Measurements from ENCODE around the gene CMSS1.

The CMSS1 gene

DNA sequence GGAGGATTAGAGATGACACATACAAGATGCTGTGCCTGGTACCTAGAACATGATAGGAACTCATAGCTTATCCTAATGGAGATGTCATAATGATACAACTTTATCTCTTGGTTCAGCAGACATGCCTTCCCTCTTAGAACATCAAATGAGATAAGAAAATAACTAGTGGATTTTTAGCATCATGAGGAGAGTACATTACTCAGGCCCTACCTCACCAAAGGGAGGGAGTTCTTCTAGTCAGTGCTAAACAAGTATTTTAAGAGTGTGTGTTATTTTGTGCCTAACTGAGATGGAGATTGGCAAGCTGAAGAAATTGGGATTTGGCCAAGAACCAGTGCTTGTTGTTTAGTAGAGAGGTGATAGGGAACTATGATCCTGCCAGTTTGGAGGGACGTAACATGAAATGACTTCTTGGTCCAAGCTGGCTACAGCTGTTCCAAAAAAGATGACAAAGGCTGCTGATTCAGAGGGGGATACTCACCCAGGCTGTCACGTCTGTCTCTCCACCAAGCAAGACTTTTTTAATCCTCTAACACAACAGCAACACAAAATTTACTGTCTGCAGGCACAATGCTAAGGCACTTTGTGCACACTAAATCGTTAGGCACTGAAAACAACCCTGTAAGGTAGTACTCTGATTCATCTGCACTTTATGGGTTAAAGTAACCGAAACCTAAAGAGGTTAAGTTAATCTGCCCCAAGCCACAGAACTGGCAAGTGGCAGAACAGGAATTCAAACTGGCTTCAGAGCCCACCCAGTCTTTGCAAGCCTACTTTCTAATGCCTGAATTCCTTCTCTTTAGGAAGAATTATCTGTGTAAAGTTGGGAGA is 126.5 kb downstream of the CMSS1 start:
- DNase-seq = no peak

DNA sequence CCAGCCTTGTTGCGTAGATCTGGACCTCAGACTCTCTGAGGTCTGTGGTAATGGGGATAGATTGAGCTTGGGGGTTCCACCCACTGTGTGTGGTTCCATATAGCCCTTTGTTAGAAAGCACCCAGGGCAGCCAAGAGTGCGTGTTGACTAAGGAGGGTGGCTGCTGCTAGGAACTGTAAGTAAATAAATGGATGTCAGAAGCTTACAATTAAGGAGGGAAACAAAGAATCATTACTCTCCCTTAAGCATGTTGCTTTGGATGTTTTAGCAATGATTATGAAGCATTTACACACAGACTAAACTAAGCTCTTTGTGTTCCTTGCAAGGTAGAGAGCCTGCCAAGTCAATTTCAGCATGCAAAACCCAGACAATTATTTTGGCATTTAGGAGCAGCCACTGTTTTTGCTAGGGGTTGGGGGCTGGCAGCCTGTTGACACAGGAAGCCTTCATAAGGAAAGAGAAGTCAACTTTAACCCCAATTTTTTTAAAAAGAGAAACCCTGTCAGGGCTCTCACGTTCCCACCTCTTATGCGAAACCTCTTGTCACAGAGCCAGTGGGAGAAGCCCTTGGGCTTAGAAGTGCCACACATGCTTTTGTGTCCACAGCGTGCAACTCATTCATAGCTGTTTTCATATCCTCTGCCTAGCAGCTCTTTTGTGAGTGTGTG is 127.8 kb downstream of the CMSS1 start:
- no peak for DNase-seq

DNA sequence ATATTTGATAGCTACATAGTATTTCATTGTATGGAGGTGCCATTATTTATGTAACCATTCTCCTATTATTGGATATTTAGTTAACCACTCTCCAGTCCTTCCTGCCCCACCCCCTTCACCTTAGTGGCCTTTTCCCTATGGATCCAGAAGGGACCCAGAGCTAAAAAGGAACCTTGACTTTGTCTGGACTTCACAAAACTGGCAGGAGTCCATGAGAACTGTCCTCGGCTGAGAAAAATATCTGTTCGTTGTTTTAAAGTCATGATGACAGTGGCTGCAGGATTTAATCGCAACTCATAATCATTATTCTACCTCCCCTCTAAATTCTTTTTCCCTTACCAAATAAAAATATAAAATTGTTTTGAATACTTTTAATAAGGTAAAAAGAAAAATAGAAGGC is 129.7 kb downstream of the CMSS1 start:
- no peak for DNase-seq

DNA sequence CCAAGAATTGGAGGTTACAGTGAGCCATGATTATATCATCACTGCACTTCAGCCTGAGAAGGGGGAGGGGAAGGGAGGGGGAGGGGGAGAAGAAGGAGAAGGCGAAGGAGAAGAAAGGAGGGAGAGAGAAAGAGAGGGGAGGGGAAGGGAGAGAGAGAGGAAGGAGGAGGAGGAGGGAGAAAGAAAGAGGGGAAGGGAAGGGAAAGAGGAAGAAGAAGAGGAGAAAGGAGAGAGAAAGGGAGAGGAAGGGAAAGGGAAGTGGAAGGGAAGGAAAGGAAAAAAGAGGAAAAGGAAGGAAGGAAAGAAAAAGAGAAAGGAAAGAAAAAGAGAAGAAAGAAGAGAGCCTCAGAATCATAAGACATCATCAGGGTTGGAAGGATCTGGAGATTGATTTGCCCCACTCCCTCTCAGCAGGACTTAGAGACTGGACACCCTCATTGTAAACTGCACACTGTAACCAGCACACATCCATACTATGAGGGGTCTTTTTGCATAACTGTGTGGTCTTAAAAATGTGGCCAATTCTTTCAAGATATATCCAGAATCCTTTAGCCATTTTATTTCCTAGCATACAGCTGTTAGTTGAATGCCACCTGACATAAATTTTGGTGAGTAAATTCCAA is 130.9 kb downstream of the CMSS1 start:
- no peak for DNase-seq

GRCh38 chr3:99949956-99950670 is 132.5 kb downstream of the CMSS1 start:
- no peak for DNase-seq

DNA sequence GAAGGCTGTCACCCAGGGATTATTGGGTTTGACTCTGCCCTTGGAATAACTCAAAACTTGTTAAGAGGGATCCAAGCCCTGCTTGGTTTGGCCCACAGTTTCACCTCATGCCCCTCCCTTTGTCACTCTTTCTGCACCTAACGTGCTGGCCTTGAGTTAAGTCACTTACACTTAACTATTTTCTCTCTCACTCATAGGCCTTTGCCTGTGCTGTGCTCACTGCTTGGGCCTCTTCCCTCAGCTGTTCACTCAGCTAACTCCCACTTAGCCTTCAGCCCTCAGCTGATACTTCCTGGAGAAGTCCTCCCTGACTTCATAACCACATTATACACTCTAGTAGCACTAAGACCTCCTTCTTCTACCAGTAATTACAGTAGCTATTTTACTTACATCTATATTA is 133.3 kb downstream of the CMSS1 start:
- DNase-seq = no peak

DNA sequence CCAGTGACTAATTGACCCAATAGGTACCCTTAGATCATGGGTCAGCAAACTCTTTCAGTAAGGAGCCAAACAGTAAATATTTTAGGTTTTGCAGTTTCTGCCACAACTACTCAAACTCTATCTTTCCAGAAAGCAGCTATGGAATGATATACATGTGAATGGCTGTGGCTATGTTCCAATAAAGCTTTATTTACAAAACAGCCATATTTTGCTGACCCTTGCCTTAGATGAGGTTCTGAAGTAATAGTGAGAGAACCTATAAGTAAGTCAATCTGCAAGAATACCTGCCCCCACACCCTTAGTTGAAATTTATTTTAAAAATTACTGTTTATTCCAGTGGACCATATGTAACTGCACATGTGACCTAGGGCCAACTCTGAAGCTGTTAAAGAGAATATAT is 134.0 kb downstream of the CMSS1 start:
- no peak for DNase-seq

DNA sequence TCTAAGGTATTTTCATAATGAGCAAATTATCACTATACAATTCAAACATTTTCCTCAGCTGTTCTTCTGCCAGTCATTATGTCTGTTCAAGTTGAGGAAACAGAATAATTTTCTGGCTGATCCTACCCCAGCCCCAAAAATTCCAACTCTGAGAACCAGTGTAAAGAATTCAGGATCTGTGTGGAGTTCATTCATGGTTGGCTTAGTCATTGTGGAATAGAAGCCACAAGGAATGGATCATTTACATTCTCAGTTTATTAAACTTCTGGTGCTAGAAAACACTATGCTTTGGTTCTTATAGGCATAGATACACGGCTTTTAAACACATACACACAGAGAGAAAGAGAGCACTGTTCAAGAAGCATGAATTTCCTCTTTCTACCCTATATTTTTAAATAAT is 134.6 kb downstream of the CMSS1 start:
- no peak for DNase-seq

GRCh38 chr3:99953596-99953995 is 135.9 kb downstream of the CMSS1 start:
- DNase-seq = no peak

DNA sequence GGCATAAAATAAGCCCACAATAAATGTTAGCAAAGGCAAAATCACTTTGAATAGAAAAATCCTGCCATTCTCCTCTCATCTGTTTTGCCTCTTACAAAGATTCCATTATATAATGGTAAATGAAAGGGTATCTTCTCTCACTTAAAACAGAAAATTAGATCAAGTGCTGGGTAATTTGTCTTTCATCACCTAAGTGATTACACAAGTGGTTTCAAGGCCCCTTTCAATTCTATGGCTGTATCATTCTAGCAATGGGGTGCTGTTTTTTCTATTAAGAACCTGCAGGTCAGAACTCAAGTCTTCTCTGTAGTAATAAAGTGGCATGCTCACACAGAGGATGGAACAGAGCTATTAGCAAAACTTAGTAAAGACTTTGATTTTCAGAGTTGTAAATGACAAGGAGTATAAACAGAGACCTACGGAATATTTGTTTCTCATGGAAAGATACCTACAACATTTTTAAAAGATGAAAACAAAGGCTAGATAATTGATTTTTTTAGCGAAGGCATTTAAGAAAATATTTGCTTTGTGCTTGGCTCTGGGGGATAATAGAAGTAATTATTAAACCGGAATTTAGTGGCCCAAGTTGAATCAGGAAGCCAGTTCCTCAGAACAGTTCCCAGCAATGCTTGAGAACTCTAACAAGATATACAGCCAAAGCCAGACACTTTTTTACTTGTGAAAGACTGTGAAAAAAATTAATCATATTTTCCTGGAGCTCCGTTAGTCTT is 137.4 kb downstream of the CMSS1 start:
- no peak for DNase-seq

GRCh38 chr3:99955773-99956562 is 138.3 kb downstream of the CMSS1 start:
- DNase-seq = no peak

DNA sequence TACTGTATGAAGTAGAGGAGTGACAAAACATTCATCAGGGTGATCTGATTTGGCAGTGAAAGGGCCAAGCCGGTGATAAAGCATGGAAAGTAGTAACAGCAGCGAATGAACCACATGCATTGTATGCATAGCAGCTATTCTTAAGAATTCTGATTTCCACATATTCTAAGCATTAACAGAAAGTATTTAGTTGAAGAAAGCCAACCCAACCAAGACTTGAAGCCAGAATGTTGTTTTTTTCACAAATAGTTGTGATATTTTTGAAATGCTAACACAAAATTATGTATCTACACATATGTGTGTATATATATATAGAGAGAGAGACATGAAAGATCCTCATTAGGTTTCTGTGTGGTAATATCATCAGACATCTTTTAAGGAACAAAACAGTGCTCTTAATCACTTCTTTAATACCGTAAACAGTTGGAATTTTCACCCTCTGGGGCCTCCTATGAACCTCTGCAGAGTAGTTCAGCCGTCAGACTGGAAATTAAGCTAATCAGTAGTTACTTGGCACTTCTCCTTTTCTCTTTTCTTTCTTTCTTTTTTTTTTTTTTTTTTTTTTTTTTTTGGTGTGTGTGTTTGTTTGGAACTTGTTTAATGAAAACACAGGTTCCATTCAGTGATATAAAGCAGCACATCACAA is 139.6 kb downstream of the CMSS1 start:
- no peak for DNase-seq

DNA sequence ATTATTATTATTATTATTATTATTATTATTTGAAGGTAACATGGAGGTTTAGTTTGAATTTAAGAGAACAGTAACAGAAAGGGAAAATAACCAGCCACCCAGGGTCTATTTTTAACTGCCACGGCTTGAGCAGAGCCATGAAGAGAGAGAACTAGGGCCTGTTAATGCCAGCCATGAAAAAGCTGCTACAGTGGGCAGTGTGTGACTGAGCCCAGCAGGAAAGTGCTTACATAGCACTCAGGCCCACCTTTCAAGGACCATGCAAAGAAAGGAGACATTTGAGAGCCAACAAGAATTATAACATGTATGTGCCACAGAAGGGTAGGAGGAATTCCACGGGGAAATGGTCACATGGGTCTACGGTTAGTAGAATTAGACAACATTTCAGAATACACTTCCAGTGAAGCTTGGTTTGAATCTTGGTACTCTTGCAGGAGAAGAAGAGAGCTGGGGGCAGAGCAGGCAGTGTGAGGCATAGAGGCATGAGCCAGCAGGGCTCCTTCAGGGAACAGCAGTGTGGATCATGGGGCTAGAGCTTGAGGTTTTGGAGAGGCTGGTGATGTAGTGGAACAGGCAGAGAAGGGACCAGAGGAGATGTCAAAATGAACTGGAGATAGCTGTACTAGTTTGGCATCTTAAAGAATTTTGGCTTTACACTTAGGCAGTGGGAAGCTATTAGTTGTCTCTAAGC is 140.7 kb downstream of the CMSS1 start:
- DNase-seq = no peak

DNA sequence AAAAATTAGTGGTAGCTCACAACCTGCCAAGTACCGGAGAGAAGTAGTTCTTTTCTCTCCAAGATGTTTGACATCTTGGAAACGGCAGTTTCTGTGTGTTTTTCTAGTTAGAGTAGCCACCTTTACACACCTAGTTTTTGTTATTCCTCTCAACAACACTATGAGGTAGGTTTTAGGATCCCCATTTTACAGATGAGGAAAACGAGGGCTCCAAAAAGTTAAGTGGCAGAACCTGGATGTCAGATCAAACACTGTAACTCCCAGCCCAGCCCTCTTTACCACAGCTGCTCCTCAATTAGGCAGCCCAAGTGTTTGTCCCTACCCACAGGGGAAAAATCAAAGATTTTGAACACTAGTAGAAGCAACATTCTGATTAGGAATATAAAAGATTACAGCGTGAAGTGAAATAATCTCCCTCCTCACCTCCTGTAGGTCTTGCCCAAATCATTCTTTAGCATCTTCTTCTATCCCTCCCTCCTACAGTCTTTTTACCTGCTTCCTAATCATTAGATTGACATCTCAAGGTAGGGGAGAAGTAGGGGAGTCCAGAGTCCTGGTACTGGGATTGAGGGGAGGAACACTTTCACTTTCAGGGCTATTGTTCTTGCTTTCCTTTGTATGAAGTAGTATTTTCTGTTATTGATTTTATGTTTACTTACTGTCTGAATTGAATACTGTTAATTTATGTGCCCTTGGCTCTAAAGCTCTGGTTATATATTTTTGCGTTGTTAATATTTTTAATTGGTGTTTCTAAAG is 142.6 kb downstream of the CMSS1 start:
- no peak for DNase-seq

DNA sequence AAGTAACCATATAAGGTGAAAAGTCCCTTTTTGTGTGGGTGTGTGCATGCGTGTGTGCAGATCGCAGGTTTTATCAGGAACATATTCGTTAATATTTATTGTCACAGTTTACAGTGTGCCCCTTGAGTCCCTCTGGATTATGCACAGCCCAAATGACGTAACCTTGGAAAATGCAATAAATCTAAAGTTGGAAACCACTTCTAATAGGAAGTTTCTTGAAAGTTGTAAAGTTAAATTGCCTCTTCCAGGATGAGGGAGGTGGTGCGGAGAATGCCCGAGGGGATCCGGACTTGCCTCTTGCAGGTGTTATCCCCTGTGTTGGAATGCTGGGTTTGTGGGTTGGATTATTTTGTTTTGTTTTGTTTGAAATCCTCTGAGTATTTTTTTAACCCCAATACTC is 143.3 kb downstream of the CMSS1 start:
- DNase-seq = no peak

GRCh38 chr3:99961756-99962515 is 144.3 kb downstream of the CMSS1 start:
- no peak for DNase-seq

- no peak for DNase-seq
These were observed 145.0 kb downstream of the CMSS1 start for GRCh38 chr3:99962703-99963102.

- no peak for DNase-seq
These were observed 147.4 kb downstream of the CMSS1 start for GRCh38 chr3:99965077-99965476.
